GM04503 (cell line): ENCODE results near the gene TCOF1.
A peak's percentile ranks its signal among the peaks of the same experiment; 100 is the strongest.

Experiments used
- DNase-seq: peaks from one replicate; pipeline ENCODE4 v3.0.0-alpha.2; 2012; ENCODE audit warnings: low read depth

TCOF1 gene

GRCh38 chr5:150391064-150391834 is 33.8 kb downstream of the TCOF1 start:
- DNase-seq = no peak

- DNase-seq = no peak
Measured at GRCh38 chr5:150391986-150392385, 34.5 kb downstream of the TCOF1 start.

DNA sequence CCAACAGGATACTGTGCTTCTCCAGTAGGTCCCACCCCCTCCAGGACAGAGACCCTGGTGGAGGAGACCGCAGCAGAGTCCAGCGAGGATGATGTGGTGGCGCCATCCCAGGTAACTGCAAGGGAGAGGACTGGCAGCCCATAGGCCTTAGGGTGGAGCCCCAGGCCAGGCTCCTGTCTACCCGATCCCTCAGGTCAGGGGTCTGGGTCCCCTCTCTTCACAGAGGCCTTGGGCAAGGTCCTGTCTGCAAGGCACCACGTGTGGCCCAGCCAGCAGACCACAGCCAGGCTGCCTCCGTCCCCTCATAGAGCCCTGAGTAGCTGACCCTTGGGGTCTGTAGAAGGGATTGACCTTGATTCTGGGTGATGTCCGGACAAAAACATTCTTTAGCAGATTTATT is 35.2 kb downstream of the TCOF1 start:
- no peak for DNase-seq

DNA sequence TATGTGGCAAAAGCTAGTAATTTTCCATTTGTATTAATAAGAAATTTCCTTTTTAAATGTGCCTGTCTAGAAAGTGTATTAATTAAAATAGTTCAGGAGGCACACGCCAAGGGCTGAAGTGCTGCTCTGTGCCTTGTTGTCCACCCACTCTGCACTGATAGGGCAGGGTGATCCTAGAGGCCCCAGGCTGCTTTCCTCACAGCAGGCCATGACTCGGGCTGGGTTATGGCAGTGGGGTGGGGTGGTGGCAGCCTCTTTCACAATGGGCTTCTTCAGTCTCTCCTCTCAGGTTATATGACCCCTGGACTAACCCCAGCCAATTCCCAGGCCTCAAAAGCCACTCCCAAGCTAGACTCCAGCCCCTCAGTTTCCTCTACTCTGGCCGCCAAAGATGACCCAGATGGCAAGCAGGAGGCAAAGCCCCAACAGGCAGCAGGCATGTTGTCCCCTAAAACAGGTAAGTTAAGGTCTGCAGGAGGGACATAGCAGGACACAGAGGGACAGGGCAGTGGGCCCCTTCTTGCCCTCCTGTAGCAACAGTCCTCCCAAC is 35.7 kb downstream of the TCOF1 start:
- no peak for DNase-seq

- no peak for DNase-seq
Measured at GRCh38 chr5:150394131-150394530, 36.6 kb downstream of the TCOF1 start.

DNA sequence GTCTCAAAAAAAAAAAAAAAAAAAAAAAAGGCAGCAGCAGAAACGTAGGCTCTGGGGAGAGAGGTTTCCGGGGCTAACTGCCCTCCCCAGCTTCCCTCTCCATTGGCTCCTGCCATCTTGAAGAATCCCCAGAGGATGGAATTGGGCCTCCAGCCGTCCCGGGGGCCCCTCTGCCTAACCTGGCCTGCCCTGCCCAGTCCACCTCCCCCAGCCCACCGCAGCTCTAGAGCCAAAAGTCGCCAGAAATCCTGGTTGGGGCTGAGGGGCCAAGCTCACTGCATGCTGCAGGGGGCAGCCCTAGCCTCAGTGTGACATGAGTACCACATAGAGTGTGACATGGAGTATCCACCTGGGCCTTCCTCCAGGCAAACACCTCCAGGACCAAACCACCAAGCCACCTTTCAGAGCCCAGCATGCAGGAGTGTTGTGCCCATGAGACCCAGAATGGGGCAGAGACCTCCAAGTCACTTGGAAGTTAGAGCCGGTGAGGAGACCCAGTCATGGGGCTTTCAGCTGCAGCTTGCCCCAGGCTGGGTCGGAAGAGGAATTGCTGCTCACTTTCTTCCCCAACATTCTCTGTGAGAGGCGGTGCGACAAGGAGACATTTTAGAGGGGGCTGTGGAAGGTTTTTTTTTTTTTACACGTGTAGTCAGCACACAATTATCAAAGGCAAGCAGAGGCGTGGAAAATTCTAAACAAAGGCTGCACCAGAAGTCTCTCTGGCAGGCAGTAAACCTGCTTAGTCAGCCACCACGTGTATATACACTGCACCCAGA is 37.6 kb downstream of the TCOF1 start:
- DNase-seq = no peak

DNA sequence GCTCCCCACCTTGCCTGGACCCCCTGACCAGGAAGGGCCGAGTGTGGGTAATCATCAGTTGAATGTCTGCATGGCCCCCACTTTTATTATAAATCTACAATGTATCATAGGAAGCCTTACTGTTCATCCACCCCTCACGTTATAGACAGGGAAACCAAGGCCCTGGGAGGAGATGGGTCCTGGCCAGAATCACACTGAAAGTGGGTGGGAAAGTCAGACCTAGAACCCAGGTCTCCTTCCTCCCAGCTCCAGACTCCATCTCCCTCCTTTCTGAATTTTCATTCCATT is 38.1 kb downstream of the TCOF1 start:
- DNase-seq = no peak

DNA sequence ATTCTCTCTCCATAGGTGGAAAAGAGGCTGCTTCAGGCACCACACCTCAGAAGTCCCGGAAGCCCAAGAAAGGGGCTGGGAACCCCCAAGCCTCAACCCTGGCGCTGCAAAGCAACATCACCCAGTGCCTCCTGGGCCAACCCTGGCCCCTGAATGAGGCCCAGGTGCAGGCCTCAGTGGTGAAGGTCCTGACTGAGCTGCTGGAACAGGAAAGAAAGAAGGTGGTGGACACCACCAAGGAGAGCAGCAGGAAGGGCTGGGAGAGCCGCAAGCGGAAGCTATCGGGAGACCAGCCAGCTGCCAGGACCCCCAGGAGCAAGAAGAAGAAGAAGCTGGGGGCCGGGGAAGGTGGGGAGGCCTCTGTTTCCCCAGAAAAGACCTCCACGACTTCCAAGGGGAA is 38.8 kb downstream of the TCOF1 start:
- no peak for DNase-seq

GRCh38 chr5:150397146-150397781 is 39.8 kb downstream of the TCOF1 start:
- DNase-seq = peak; percentile 31

- DNase-seq = no peak
Measured at GRCh38 chr5:150397782-150398721, 40.6 kb downstream of the TCOF1 start.

DNA sequence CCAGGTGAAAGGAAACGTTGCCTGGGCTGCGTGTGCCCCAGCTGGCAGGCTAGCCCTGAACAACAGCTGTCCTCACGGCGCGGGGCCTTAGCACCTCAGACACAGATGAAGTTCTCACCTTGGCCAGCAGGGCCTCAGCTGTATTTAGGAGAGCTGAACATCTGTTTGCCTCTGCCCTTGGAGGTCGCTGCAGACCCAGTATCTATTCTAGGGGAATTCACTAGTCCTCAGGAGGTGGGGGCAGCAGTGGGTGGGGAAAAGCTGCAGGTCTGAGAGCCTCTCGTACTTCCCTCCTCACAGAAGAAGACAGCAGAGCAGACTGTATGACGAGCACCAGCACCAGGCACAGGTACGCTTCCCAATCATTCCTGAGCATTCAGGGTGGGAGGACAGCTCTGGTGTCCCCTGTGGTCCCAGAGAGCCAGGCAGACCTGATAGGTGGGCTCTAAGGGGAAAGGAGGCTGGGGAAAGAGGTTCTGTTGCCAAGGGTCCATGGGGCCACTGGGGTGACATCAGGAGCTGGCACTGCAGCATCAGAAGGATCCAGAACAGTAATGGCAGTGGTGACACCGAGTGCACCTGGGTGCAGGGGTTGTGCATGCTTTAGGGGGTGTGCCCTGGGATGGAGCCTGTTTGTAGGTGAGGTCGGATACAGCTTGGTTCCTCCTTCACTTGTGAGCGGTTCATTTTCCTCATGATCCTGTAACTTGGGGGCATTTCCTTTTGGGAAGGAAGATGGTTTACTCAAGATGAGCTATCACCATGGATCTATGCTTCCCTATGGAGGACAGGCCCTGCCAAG is 41.4 kb downstream of the TCOF1 start:
- no peak for DNase-seq

DNA sequence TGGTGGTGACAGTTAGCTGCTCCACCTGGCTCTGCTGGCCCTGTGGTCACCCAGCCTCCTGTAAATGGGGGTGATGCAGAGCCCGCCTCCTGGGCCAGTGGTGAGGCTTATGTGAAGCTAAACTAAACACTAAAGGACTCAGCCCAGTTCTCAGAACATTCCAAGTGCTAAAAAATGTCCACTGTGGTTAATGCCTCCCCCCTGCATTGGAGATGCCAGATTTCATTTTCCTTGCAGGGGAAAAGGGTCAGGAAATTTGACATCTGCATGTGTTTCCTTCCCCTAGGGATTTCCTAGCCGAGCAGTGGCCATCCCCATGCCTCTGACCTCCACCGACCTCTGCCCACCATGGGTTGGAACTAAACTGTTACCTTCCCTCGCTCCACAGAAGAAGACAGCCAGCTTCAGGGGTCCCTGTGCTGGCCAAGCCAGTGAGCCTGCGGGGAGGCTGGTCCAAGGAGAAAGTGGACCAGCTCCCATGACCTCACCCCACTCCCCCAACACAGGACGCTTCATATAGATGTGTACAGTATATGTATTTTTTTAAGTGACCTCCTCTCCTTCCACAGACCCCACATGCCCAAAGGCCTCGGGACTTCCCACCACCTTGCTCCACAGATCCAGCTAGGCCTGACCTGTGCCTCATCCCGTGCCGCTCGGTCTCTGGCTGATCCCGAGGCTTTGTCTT is 42.2 kb downstream of the TCOF1 start:
- DNase-seq = no peak

- DNase-seq = no peak
Measured at GRCh38 chr5:150400316-150401075, 43.0 kb downstream of the TCOF1 start.

DNA sequence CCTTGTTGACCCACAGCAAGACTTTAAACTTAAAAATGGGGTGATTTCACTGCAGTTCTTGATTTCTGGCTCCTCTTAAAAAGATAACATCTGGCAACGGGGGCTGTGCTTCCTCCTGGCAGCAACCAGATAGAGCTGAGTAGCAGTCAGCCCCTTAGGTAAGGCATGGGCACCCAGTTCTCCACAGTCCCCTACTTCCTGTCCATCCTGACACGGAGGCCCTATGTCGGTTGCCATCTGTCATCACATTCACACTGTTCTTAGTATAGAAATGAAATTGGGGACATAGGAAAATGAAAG is 43.5 kb downstream of the TCOF1 start:
- no peak for DNase-seq

- no peak for DNase-seq
Measured at GRCh38 chr5:150401376-150402228, 44.1 kb downstream of the TCOF1 start.

GRCh38 chr5:150402229-150402773 is 44.8 kb downstream of the TCOF1 start:
- no peak for DNase-seq

DNA sequence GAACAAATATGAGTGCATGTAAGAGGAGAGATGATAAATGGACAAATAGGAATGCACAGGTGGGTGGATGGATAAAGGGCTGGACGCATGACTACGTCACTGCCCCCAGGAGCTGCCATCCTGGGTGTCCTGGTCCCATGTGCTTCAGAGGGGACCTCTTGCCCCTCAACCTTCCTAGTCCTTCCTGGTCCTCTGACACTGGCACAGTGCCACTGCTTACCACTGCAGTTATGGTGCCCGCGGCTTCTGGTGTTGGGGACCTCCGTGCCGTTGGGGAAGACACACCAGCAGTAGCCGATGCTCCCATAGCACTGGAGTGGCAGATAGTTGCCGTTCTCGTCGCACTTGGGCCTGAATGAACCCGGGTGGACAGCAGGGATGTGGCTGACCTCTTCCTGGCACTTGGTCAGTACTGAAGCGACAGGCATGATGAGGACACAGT is 45.4 kb downstream of the TCOF1 start:
- DNase-seq = no peak

DNA sequence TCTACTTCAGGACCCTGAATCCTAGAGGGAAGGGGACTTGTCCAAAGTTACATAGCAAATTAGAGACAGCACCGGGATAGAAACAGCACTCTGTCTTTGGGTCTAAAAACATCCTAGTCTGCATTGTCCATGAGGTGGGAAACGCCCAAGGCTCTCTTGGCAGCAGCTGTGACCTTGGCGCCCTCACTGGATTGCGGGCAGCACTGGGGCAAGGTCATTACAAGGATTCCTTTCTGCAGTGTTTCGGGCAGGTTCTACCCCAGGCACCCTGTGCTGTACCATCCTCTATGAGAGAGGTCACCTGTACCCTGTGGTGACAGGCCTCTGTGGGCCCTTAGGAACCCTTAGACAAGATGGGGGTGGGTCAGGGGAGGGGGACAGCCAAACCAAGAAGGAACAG is 46.6 kb downstream of the TCOF1 start:
- no peak for DNase-seq

DNA sequence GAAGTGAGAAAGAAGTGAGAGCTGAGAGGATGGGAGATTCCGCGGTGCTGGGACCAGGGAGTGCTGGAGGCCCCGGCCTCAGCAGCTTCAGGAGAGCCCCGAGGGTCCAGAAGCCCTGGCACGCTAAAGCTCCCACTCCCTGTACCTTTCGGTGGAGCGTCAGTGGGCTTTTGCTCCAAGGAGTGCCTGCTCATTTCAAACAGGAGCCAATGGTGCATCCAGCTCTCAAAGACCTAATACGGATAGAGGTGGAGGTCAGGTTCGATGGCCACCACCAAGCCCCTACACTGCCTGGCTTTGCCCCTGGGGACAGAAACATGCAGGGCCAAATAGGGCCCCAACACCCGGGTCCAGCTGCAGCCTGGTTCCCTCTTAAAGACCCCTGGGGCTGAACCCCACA is 47.0 kb downstream of the TCOF1 start:
- no peak for DNase-seq
